ENCODE results near the gene BIRC2.

Gene BIRC2

GRCh38 chr11:102393272-102393730 lies 46.3 kb downstream of the BIRC2 start:
- CTCF ChIA-PET: interaction anchor here (0.5 to 1.0 kb wide), 4 partner anchors 13 to 273 kb away, joined by 3 to 4 read pairs (median 4); no protein-coding TSS in a partner anchor
- no peak for DNase-seq (ENCODE audit: low spot score)
- H3K27ac ChIP-seq: peak overlapping the region; percentile 25
- TF ChIP-seq CTCF (conservative IDR thresholded peaks at IDR 0.05; ENCODE audit: low read depth): no peak
- POLR2A ChIA-PET (ENCODE audit: low non-redundant PET): no interaction called here

- H3K27ac ChIP-seq: no peak overlapping the region
- CTCF ChIA-PET: interaction anchor here (0.9 kb wide), 1 partner anchor 11 kb away, joined by 3 read pairs; no protein-coding TSS in a partner anchor
- DNase-seq (ENCODE audit: low spot score): no peak
- TF ChIP-seq CTCF (conservative IDR thresholded peaks at IDR 0.05; ENCODE audit: low read depth): no peak
- POLR2A ChIA-PET (ENCODE audit: low non-redundant PET): no interaction called here
Measured at GRCh38 chr11:102395720-102396393, 48.8 kb downstream of the BIRC2 start.

- no peak for TF ChIP-seq CTCF (conservative IDR thresholded peaks at IDR 0.05; ENCODE audit: low read depth)
- no peak for DNase-seq (ENCODE audit: low spot score)
- H3K27ac ChIP-seq: no peak overlapping the region
- CTCF ChIA-PET: interaction anchor here (0.9 kb wide), 1 partner anchor 10 kb away, joined by 3 read pairs; no protein-coding TSS in a partner anchor
- POLR2A ChIA-PET (ENCODE audit: low non-redundant PET): no interaction called here
Measured at GRCh38 chr11:102396708-102397563, 49.9 kb downstream of the BIRC2 start.

- ChIA-PET POLR2A (ENCODE audit: low non-redundant PET) (no interaction called here), CTCF (no interaction called here)
- no peak overlapping the region for H3K27ac ChIP-seq
- no peak for DNase-seq (ENCODE audit: low spot score)
- TF ChIP-seq CTCF (conservative IDR thresholded peaks at IDR 0.05; ENCODE audit: low read depth): no peak
Measured at GRCh38 chr11:102398297-102398696, 51.3 kb downstream of the BIRC2 start.

GRCh38 chr11:102399189-102399588 lies 52.2 kb downstream of the BIRC2 start:
- POLR2A ChIA-PET (ENCODE audit: low non-redundant PET): no interaction called here
- CTCF ChIA-PET: interaction anchor here (1.0 to 1.1 kb wide), 2 partner anchors 32 to 94 kb away, joined by 3 read pairs; no protein-coding TSS in a partner anchor
- H3K27ac ChIP-seq: no peak overlapping the region
- no peak for DNase-seq (ENCODE audit: low spot score)
- no peak for TF ChIP-seq CTCF (conservative IDR thresholded peaks at IDR 0.05; ENCODE audit: low read depth)

GRCh38 chr11:102400603-102401002 lies 53.6 kb downstream of the BIRC2 start:
- ChIA-PET CTCF (interaction anchor here (0.9 to 1.1 kb wide), 2 partner anchors 59 to 93 kb away, joined by 3 read pairs; no protein-coding TSS in a partner anchor), POLR2A (ENCODE audit: low non-redundant PET) (no interaction called here)
- no peak for TF ChIP-seq CTCF (conservative IDR thresholded peaks at IDR 0.05; ENCODE audit: low read depth)
- no peak overlapping the region for H3K27ac ChIP-seq
- DNase-seq (ENCODE audit: low spot score): no peak
